GM12872 (cell line): ENCODE data around the gene THOC6.

Experiments
- CTCF ChIP-seq: IDR thresholded peaks from 3 replicates; pipeline ENCODE4 v1.5.1; 2011; ENCODE audit warnings: low read depth, mild to moderate bottlenecking, low read length, moderate library complexity; ENCODE audit not compliant: insufficient read depth

THOC6 gene

GRCh38 chr16:3019594-3020246 lies 4.1 kb upstream of the THOC6 start:
- TF ChIP-seq CTCF = no peak

GRCh38 chr16:3020247-3020603 lies 3.6 kb upstream of the THOC6 start, which contains the start of gene TNFRSF12A:
Gene TNFRSF12A (plus strand): TSS chr16:3020368. CDS start chr16:3020398, 30 bp downstream.
- no peak for TF ChIP-seq CTCF

GRCh38 chr16:3020604-3021448 lies 3.0 kb upstream of the THOC6 start:
- no peak for TF ChIP-seq CTCF

GRCh38 chr16:3021449-3022207 lies 2.2 kb upstream of the THOC6 start:
- peak; percentile 51 for TF ChIP-seq CTCF

GRCh38 chr16:3022208-3022683 lies 1.6 kb upstream of the THOC6 start:
- no peak for TF ChIP-seq CTCF

- TF ChIP-seq CTCF = no peak
Observed at GRCh38 chr16:3022684-3023414, 986 bp upstream of the THOC6 start.

GRCh38 chr16:3023415-3023668 lies 493 bp upstream of the THOC6 start:
- no peak for TF ChIP-seq CTCF
